Measurements from ENCODE around the gene ABAT.
"Not testable (repeated sequence)": the region's sequence is repeated elsewhere in the genome, so short reads cannot be mapped to it uniquely, and the experiment has no call there.

The ABAT gene

DNA sequence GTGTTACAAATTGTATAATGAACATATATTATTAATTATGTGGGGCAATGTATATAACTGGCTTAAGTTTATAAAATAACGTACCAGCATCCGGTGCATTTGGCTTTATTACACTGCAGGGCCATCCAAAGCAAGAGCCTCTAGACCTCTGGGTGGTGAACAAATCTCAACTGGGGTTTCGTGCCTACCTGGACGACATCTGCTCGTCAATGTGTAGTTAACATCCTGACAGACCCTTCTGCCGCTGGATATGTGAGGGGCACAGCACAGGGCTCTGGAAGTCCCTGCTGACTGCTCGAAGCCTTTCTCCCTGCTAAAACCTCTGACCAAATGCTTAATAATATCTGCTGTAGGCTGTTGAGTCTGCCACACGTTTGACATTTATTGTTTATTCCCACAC, 120.7 kb downstream of the ABAT start:
- DNase-seq = no peak

DNA sequence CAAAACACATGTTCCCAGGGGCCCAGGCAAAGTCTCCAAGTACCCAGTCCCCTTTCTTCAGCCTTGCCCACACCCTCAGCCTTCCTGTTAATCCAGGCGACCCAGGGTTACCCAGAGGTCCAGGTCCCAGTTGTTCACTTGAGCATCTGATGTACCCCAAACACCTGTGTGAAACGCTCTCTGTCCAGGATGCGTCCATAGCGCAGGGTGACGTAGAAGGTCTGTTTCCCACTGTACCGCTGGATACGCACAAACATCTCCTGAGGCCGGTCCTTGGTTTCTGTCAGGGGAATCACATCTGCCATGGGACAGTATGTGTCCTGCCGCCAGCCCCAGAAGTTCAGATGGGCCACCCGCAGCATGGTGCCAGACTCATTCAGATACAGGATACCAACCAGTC, 121.4 kb downstream of the ABAT start:
- DNase-seq = no peak

DNA sequence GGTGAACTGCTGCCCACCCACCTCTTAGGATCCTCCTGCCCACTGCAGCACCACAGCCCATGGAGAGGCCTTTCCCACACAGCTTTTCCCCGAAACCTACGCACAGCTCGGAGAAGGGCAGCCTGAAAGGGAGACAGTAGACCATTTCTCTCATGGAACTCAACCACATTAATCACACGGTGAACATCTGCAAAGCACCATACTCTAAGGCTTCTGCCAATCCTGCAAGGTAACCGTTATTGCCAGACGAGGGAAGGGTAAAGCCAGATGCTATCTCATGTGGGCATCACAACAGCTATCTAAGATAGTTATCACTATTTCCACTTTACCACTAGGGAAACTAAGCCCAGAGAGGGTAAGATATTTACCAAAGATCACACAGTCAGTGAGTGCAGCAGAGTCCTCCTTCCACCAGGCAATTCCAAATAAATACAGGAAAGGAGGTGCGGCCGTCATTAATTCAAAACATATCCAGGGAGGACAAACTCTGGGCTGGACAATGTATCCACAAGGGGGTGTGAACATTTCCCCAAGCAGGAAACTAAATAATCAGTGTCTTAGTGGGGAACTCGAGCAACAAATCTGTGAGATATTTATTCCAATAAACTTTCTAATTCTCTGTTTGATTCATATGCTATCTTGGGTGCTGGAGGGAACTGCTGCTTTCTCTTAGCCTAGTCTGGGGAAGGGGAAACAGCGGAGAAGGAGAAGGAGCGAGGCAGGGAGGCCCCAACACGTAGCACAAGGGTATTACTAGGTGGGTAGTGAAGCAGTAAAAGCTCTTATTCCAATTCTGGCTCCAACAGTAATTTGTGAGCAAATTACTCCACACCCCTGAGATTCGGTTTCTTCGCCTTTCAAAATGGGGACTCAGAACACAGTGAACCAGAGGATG, 122.3 kb downstream of the ABAT start:
- no peak for DNase-seq

GRCh38 chr16:8797364-8798173, 123.2 kb downstream of the ABAT start, which contains the start of the genes PMM2 and TMEM186:
PMM2 (plus strand) TSS chr16:8797839; CDS start chr16:8797883, 44 bp downstream.
TMEM186 (minus strand) TSS chr16:8797639; CDS start chr16:8797614, 25 bp downstream.
- DNase-seq = peak; percentile 96

DNA sequence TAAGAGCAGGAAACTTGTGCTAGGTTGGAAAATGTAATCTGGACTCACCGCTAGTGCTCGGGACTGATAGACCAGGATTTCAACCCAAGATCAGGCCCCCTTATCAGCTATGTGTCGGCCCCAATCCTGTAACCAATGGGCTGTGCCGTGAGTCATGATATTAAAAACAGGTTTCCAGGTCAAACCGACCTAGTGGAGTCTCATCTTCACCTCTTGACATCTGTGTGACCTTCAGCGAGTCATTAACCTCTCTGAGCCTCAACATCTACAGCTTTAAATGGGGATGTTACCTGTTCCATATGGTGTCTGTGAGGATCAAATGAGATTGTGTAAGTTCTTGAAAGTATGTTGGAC, 123.7 kb downstream of the ABAT start:
- DNase-seq = peak; percentile 43

- DNase-seq = peak; percentile 3
These were observed 124.2 kb downstream of the ABAT start for GRCh38 chr16:8798535-8799157.

GRCh38 chr16:8801701-8802100, 127.3 kb downstream of the ABAT start:
- no peak for DNase-seq

- not testable (repeated sequence) for DNase-seq
These were observed 129.3 kb downstream of the ABAT start for GRCh38 chr16:8803733-8804132.

- no peak for DNase-seq
These were observed 129.9 kb downstream of the ABAT start for GRCh38 chr16:8804313-8804712.

- DNase-seq = no peak
These were observed 132.0 kb downstream of the ABAT start for GRCh38 chr16:8806272-8806983.

- no peak for DNase-seq
These were observed 132.8 kb downstream of the ABAT start for GRCh38 chr16:8807189-8807588.

DNA sequence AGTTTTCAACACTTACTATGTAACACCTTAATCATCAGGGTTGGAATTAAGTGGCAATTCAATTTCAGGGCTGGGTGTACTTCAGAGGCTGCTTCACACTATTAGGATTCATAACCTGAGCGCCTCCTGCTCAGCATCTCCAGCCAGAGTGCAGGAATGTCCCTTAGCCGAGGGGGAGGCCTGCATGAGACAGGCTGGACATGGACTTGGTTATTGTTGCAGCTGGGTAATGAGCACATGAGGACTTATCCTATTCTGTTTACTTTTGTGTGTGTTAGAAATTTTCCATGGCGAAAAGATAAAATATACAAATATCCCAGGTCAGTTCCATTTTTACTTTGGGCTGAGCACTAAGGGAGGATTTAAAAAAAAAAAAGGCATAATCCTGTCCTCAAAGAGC, 133.6 kb downstream of the ABAT start:
- DNase-seq = no peak

DNA sequence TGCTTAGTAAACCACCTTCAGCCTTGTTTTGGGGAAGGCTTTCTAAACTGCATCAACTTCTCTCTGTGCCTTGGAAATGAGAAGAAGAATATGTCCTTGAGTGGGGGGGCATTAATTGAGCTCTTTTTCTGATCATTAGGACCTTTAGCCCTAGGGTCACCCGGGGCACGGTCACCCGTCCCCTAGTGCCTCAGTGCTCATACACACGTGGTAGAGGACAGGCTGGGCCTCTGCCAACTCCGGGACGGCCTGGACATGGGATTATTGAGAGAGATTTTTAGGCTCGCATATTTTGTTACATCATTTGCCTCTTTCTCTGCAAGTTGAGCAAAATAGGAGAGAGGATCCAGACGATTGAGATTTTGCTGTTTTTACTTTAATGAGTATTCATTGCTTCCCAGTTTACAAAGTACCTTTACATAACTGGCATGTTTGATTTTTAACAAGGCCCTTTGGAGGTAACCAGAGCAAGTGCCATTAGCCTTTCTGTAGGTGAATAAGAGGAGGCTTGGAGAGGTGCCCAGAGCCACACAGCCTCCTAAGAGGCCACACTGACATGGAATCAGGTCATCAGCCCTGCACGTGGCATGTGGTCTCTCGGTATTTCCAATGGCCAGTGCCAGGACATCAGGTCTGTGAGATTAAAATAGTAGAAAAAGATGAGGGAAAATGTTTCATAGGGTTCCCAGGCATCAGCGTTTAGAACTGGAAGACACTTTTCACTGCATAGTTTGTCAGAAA, 134.4 kb downstream of the ABAT start:
- DNase-seq = no peak

DNA sequence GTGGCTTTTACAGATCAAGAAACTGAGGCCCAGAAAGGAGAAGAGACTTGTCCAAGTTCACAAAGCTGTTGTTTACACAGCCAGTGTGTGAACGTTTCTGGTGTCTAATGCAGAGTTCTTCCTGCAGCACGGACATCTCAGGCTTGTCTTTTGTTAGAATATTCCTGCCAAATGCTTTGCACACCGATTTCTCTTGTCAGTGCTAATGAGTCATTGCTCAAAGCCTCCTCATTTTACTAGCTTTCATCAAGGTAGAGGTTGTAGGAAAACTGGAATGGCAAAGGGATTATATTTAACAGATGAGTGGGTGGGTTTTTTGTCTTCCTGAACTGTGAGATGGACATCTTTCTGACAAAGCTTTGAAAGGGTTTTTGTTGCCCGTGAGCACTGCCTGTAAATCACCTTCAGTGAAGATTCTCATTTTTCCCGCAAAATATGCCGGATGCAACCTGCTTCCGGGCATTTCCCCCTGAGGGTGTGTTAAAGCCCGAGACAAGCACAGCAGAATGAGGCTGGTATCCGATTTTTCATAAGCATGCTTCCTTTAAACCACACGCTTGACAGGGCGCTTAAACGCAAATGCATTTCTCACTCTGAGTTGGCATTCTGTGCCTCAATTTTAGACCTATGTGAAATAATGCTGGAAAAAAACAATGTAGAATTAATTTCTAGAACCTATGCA, 137.9 kb downstream of the ABAT start:
- no peak for DNase-seq

GRCh38 chr16:8814095-8814806, 139.8 kb downstream of the ABAT start:
- no peak for DNase-seq

- peak; percentile 21 for DNase-seq
These were observed 142.7 kb downstream of the ABAT start for GRCh38 chr16:8816967-8817655.

- DNase-seq = no peak
These were observed 144.3 kb downstream of the ABAT start for GRCh38 chr16:8818504-8819270.

DNA sequence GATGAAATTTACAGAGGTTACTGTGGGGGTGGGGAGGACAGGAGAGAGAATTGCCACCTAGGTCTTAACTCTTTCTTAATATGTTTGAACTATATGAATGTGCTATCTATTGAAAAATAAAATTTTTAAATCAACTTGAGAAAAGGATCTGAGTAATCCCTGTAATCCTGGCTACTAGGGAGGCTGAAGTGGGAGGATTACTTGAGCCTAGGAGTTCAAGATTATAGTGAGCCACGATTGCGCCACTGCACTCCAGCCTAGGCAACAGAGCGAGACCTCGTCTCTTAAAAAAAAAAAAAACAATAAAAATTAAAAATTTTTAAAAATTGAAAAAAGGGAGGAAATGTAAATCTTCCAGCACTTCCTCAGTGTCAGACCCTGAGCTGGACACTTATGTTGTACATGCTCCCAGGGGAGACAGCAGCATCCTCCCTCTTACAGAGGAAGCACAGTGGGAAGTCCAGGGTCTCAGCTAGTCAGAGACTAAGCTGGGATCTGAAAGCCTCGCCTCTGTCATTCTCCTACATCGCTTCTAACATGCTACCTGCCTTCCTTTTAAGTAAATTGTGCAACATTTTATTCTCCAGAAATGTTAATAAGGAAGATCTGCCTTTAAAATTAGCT, 145.1 kb downstream of the ABAT start:
- DNase-seq = no peak

- no peak for DNase-seq
These were observed 148.0 kb downstream of the ABAT start for GRCh38 chr16:8822403-8822802.
